ENCODE results near the gene SNUPN. TPM values are rescaled to one million over a fixed set of nuclear protein-coding genes. Genes with fewer than 3 reads are reported as not detected.

Gene SNUPN
- total and polyA plus RNA-seq, 3 donors from 2014 or later: 37.0 to 97.5 (median 44.6) TPM

- no peaks in the 10 kb centered on the region for H3K36me3 ChIP-seq (ENCODE audit: low read depth, missing control alignments)
- WGBS, 2 donors: 79 to 82% methylated on average over 11 of the region's 11 CpGs
- no peaks in the 10 kb centered on the region for H3K27me3 ChIP-seq
- H3K4me3 ChIP-seq: no peak overlapping the region
- DNase-seq: no peak
- TF ChIP-seq CTCF (IDR thresholded peaks at IDR 0.05) (no peak), POLR2A (IDR thresholded peaks at IDR 0.05) (no peak)
- intact Hi-C loops (cut with DNase I; ENCODE audit: low total_unique reads): no loop called here
- no peak overlapping the region for H3K27ac ChIP-seq
- peaks cover 20% of the 10 kb centered on the region for H3K4me1 ChIP-seq
- no peaks in the 10 kb centered on the region for H3K9me3 ChIP-seq
Observed at GRCh38 chr15:75663931-75664421, 38.5 kb upstream of the SNUPN start.

- Histone ChIP-seq H3K4me1 (peaks cover 20% of the 10 kb centered on the region), H3K4me3 (no peak overlapping the region), H3K27me3 (no peaks in the 10 kb centered on the region), H3K36me3 (ENCODE audit: low read depth, missing control alignments) (no peaks in the 10 kb centered on the region), H3K27ac (no peak overlapping the region), H3K9me3 (no peaks in the 10 kb centered on the region)
- 89 to 95% methylated on average over 5 to 9 of the region's 9 CpGs for whole genome bisulfite sequencing, 2 donors
- TF ChIP-seq CTCF (IDR thresholded peaks at IDR 0.05) (no peak), POLR2A (IDR thresholded peaks at IDR 0.05) (no peak)
- intact Hi-C loops (cut with DNase I; ENCODE audit: low total_unique reads): no loop called here
- no peak for DNase-seq
Observed at GRCh38 chr15:75662823-75663519, 37.4 kb upstream of the SNUPN start.

- Histone ChIP-seq H3K27ac (peak overlapping the region; percentile 42 to 81), H3K27me3 (no peaks in the 10 kb centered on the region), H3K4me1 (peaks cover 20% of the 10 kb centered on the region), H3K9me3 (no peaks in the 10 kb centered on the region), H3K4me3 (no peak overlapping the region), H3K36me3 (ENCODE audit: low read depth, missing control alignments) (no peaks in the 10 kb centered on the region)
- DNase-seq: no peak
- TF ChIP-seq POLR2A (IDR thresholded peaks at IDR 0.05) (no peak), CTCF (IDR thresholded peaks at IDR 0.05) (no peak)
- WGBS, 2 donors: 75 to 82% methylated on average over 3 of the region's 3 CpGs
- intact Hi-C loops (cut with DNase I; ENCODE audit: low total_unique reads): no loop called here
Observed at GRCh38 chr15:75661756-75662140, 36.2 kb upstream of the SNUPN start.

DNA sequence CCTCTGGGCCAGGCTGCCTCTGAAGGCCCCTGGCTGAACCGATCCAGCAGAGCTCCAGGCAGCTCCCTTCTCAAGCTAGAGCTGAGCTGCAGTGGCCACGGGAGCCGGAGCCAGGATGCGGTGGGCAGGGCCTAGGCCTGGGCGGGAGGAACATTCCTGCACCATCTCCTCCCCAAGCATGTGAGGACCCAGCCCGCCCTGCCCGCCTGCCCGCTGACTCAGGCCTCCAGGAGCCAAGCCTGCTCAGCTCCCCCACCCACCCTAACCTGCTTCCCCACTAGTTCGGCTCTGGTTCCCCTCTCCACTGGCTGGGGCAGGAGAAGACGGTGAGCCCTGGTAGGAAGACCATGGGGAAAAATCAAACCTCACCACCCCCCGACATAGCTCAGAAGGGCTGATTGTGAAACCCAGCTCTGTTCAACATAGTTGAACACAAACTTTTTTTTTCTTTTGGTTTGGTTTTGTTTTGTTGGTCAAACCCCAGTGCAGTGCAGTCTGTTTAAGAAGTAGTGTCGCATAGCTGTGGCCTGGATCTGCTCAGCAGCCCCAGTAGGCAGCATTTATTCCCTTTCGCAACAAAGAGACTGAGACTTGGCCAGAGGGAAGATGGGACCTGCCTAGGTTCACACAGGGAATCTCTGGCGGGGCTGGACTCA is 35.7 kb upstream of the SNUPN start:
- Histone ChIP-seq H3K4me3 (no peak overlapping the region), H3K4me1 (peaks cover 20% of the 10 kb centered on the region), H3K27me3 (no peaks in the 10 kb centered on the region), H3K36me3 (ENCODE audit: low read depth, missing control alignments) (no peaks in the 10 kb centered on the region), H3K9me3 (no peaks in the 10 kb centered on the region), H3K27ac (peak overlapping the region; percentile 42 to 81)
- intact Hi-C loops (cut with DNase I; ENCODE audit: low total_unique reads): no loop called here
- TF ChIP-seq CTCF (IDR thresholded peaks at IDR 0.05) (no peak), POLR2A (IDR thresholded peaks at IDR 0.05) (no peak)
- 66 to 67% methylated on average over 10 to 14 of the region's 14 CpGs for WGBS, 2 donors
- peak; percentile 80 for DNase-seq

Measured in testis (tissue), 3 donors.